GM12892 (cell line): ENCODE results near the gene MPDU1.
A peak's percentile ranks its signal among the peaks of the same experiment; 100 is the strongest.

Source experiments
- POLR2A ChIP-seq: IDR thresholded peaks from 2 replicates; pipeline ENCODE4 v1.6.1; 2011; ENCODE audit warnings: low read depth, low read length, control low read depth
- TAF1 ChIP-seq: IDR thresholded peaks from 2 replicates; pipeline ENCODE4 v1.6.1; 2011; ENCODE audit warnings: low read depth, mild to moderate bottlenecking, control low read depth, low read length, borderline replicate concordance

- TF ChIP-seq POLR2A (no peak; the same call in 1 of the 2 replicates), TAF1 (peak; percentile 86)
Observed at GRCh38 chr17:7572338-7572587, 11.4 kb upstream of the MPDU1 start.
